Jurkat, Clone E6-1 (cell line): ENCODE data around the gene BCAS4.
"Not testable (repeated sequence)": the region's sequence is repeated elsewhere in the genome, so short reads cannot be mapped to it uniquely, and the experiment has no call there.

Experiments used
- DNase-seq: peaks from one replicate; pipeline ENCODE4 v3.0.0-alpha.2; 2011; ENCODE audit warnings: low read depth, low spot score
- H3K4me3 ChIP-seq: 2 replicates; pipeline ENCODE4 v1.5.1; 2011; ENCODE audit warnings: mild to moderate bottlenecking, low read length, control low read depth, moderate library complexity

The BCAS4 gene

GRCh38 chr20:50768991-50769390 is 25.9 kb upstream of the BCAS4 start:
- DNase-seq, H3K4me3 ChIP-seq: not testable (repeated sequence)

DNA sequence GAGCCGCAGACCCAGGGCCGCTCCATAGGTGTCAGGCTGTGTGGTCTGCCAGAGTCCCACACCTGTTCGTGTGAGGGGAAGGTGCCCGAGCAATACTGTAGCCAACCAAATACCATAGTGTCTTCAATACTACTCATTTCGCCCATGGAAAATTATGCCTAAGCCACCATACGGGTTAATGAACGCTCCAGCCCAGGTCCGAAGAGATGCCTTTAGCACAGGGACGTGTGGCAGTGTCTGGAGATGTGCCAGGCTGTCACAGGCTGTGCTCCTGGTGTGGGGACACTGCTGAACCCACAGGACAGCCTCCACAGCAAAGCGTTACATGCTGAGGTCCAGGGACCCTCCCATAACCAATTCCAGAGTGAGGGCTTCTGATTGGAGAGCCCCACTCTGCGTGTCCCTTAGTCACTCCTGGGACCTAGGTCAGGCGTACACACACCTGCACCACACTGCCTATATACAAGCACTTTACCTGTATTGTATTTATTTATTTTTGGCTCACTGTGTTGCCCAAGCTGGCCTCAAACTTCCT is 25.2 kb upstream of the BCAS4 start:
- not testable (repeated sequence) for DNase-seq, H3K4me3 ChIP-seq

DNA sequence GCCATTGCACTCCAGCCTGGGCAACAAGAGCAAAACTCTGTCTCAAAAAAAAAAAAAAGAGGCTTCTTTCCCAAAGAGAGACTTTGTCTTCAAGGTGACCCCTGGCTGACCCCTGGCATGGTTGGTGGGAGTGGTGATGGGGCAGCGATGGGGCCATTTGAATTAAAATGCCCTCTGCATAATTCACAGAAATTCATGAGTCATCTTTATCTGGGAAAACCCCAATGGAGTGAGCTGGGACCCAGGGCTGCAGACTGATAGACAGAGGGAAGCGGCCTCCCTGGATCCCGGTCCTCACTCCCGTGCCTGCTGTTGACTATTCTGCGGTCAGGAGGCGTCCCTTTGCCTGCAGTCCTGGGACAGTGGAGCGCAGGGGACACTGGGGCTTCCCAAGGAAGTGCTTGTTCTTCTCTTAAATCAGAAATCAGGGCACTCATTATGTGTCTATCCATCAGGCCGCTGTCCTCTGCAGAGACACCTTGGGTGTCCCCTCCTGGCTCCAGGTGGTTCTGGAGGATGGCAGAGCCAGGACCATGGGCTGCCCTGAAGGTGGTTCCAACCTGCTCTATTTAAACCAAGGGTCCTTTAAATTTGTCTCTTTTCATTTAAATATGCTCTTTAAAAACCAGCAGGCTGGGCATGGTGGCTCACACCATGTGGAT is 23.3 kb upstream of the BCAS4 start:
- not testable (repeated sequence) for DNase-seq, H3K4me3 ChIP-seq

- H3K4me3 ChIP-seq: no peak overlapping the region
- no peak for DNase-seq
Measured at GRCh38 chr20:50772420-50773185, 22.3 kb upstream of the BCAS4 start.

DNA sequence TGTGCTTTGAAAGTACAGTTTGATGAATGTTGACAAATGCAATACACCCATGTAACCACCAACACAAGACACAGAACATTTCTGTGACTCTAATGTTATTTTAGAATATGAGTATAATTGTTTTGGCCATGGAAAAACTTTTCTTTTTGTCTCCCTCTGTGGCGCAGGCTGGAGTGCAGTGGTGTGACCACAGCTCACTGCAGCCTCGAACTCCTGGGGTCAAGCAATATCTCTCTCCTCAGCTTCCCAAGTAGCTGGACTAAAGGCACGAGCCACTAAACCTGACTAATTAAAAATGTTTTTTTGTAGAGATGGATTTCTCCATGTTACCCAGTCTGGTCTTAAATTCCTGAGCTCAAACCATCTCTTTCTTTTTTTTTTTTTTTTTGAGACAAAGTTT is 20.3 kb upstream of the BCAS4 start:
- no peak overlapping the region for H3K4me3 ChIP-seq
- DNase-seq: no peak

DNA sequence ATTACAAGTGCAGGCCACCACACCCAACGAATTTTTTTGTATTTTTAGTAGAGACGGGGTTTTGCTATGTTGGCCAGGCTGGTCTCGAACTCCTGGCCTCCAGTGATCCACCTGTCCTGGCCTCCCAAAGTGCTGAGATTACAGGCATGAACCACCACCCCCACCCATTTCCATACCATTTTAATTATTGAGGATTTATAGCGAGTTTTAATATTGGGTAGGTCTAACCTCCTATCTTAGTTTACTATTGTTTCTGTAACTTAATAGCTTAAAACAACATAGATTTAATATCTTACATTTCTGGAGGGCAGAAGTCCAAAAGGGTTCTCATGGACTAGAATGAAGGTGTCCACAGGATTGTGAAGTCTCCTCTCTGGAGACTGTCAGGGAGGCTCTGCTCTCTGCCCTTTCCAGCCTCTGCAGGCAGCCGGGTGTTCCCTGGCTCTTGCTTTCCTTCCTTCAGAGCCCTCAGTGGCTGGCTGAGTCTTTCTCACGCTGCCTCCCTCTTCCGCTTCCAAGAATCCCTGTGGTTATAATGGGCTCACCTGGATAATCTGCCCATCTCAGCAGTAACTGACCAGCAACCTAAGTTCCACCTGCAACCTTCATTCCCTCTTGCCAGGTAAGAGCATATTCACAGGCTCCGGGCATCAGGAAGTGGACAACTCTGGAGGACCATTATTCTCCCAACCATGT is 18.6 kb upstream of the BCAS4 start:
- DNase-seq: no peak
- no peak overlapping the region for H3K4me3 ChIP-seq

DNA sequence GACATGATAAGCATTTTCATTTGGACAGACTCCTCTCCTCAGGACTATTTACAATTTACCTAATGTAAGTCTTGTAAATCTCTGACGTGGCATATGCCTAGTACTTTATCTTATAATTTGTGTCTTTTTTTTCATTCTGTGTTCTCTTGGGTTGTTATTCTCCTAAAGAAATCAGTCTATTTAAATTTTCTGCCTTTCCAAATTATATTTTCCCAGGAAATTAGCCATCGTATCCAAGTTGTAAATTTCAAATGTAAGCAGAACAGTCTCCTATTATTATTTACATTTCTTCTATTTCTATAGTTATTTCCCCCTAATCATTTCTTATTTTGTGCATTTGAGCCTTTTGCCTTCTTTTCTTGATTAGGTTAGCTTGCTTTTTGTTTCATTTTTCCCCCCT is 17.5 kb upstream of the BCAS4 start:
- DNase-seq: no peak
- H3K4me3 ChIP-seq: no peak overlapping the region

- not testable (repeated sequence) for H3K4me3 ChIP-seq, DNase-seq
Measured at GRCh38 chr20:50778994-50779393, 15.9 kb upstream of the BCAS4 start.

DNA sequence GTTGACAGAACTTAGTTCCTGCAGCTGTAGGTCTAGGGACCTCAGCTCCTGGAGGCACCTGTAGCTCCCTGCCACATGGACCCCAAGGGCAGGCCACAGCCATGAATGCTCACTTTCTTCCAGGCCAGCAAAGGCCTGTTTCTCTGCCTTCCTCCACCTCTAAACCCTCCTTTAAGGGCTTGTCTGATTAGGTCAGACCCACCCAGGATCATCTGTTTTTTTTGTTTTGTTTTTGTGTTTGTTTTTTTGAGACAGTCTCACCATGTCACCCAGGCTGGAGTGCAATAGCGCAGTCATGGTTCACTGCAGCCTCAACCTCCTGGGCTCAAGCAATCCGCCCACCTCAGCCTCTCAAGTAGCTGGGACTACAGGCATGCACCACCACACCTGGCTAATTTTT is 11.5 kb upstream of the BCAS4 start:
- DNase-seq: no peak

GRCh38 chr20:50783903-50784302 is 11.0 kb upstream of the BCAS4 start:
- no peak overlapping the region for H3K4me3 ChIP-seq
- DNase-seq: no peak

More for the DNA sequence above, 11.5 kb upstream of the BCAS4 start:
- H3K4me3 ChIP-seq: no peak overlapping the region

DNA sequence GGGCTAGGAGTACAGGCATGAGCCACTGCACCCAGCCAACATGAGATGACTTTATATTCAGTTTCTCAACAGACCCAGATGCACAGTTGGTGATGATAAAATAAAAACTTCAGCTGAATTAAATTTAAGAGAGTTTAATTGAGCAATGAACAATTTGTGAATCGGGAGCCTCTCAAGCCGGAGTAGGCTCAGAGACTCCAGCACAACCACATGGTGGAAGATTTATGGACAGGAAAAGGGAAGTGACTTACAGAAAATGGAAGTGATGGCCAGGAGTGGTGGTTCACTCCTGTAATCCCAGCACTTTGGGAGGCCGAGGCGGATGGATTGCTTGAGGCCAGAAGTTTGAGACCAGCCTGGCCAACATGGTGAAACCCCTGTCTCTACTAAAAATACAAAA is 10.4 kb upstream of the BCAS4 start:
- H3K4me3 ChIP-seq: no peak overlapping the region

GRCh38 chr20:50786703-50787102 is 8.2 kb upstream of the BCAS4 start:
- DNase-seq: no peak
- no peak overlapping the region for H3K4me3 ChIP-seq

More for the DNA sequence above, 10.4 kb upstream of the BCAS4 start:
- no peak for DNase-seq

DNA sequence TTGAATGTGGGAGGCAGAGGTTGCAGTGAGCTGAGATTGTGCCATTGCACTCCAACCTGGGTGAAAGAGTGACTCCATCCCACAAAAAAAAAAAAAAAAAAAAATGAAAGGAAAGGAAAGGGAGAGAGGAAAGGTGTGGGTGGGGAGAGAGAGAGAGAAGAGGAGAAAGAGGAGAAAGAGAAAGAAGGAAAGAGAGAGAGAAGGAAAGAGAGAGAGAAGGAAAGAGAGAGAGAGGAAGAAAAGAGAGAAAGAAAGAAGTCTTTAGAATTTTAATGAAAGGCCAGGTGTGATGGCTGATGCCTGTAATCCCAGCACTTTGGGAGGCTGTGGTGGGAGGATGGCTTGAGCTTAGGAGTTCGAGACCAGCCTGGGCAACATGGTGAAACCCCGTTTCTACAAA is 7.7 kb upstream of the BCAS4 start:
- no peak for DNase-seq
- no peak overlapping the region for H3K4me3 ChIP-seq

DNA sequence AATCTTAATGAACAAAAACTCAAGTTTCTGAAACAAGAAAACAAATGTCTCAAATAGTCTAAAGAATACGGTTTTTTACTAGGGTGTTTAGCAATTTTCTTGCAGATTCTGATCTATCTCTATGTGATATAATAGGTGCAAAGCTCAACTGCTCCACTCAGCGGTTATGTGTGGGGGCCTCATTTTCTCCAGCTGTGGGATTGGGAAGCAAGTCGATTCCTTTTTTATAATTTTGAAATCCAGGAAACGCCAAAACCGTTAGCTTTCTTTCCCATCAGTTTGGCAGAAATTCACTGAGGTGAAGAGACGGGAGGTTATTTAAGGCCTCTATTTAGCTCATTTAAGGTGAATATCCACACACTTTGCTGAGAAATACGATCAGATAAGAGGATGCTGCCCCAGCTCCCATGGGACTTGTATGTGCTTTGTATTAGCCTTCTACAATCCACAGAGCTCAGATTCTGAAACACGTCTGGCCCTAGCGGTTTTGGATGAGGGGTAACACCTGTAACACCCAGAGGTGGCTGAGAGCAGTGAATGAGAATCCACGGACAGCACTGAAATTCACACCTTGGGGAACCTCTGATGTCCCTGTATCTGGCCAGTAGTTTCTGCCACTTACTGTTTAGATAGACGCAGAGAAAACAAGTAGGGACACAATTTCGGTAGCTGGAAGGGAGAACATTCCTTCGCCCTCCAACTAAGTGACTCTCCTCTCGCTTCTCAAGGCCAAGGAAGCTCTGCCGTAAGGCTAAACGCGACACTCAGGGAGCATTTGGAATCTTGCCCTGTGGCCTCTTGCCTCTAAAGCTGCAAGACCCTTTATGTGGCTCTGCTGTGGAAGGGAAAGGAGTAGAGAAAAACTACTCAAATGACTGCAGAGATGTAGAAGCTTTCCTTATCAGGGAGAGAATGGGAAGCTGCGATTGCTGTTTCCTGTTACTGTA is 6.5 kb upstream of the BCAS4 start:
- no peak for DNase-seq

GRCh38 chr20:50789968-50790650 is 4.8 kb upstream of the BCAS4 start:
- no peak overlapping the region for H3K4me3 ChIP-seq
- DNase-seq: no peak

More for the DNA sequence above, 6.5 kb upstream of the BCAS4 start:
- no peak overlapping the region for H3K4me3 ChIP-seq

DNA sequence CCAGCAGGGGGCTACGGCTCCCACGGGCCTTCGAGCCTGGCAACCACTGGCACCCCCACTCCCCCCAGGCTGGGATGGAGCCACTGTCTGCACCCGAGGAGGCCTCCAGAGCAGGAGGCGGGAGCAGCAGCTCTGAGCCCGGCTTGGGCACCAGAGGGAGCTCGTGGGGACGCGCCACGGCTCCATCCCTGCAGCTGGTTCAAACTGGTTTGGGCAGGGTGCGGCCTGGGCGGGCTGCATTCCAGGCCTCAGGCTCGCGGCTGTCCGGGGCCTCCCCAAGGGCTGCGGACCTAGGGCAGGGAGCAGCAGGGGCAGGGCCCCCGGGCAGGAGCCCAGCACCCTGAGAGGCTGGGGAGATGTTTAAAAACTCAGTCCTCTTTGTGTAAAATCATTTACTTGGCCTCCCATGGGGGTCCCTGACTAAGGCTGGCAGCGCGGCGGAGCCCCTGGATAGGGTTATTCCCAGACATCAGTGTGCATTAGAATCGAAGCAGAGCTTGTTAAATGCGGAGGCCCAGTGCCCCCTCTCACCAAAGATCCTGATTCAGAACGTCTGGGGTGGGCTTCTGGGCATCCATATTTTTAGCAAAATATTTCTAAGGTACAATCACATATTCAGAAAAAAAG is 4.1 kb upstream of the BCAS4 start:
- no peak overlapping the region for H3K4me3 ChIP-seq
- DNase-seq: peak; percentile 45

DNA sequence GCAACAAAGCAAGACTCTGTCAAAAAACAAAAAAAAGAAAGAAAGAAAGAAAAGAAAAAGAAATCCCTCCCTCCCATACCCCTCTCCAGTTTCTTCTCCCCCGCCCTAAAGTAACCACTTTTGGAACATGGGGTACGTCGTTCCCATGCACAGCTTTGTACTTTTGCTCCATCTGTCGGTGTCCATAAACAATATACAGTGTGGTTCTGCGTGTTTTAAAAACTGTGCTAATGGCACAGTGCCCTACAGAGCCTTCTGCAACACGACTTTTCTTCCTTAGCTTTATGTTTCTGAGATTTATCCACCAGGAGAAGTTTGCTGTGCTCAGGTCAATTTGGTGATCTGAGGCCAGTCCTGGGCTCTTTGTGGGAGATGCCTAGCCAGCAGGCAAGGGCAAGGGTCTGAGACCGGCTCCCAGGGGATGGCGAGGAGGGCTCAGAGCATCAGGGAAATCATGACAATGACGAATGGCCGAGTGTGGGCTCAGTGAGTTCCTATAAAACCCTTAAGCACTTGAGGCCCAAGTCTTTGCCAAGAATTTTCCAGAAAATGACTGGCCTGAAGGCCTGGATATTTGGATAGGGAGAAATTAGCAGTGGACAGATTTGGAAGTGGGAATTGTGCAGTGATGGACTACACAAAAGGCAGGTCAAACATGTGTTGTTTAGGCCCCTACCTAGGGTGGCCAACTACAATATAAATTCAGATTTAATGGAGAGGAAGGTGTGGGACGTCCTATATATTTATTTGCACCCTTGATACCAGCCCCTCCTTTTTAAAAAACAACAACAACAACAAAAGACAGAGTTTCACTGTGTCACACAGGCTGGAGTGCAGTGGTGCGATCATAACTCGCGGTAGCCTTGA is 1.9 kb upstream of the BCAS4 start:
- no peak for DNase-seq
- no peak overlapping the region for H3K4me3 ChIP-seq
